G401.6 (cell line): ENCODE measurements around the gene RBM14.
"Not testable (repeated sequence)": the region's sequence is repeated elsewhere in the genome, so short reads cannot be mapped to it uniquely, and the experiment has no call there.

Experiments
- FAIRE-seq: peaks from 2 replicates; lab custom pipeline; 2012; peaks lifted over from hg19 to GRCh38; lab: Jason Lieb, UNC

The RBM14 gene, protein sequence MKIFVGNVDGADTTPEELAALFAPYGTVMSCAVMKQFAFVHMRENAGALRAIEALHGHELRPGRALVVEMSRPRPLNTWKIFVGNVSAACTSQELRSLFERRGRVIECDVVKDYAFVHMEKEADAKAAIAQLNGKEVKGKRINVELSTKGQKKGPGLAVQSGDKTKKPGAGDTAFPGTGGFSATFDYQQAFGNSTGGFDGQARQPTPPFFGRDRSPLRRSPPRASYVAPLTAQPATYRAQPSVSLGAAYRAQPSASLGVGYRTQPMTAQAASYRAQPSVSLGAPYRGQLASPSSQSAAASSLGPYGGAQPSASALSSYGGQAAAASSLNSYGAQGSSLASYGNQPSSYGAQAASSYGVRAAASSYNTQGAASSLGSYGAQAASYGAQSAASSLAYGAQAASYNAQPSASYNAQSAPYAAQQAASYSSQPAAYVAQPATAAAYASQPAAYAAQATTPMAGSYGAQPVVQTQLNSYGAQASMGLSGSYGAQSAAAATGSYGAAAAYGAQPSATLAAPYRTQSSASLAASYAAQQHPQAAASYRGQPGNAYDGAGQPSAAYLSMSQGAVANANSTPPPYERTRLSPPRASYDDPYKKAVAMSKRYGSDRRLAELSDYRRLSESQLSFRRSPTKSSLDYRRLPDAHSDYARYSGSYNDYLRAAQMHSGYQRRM

GRCh38 chr11:66616379-66617154 is at the start of gene RBM14:
Gene RBM14, plus strand, starts transcription at chr11:66616630. Its CDS starts 91 bp downstream, at chr11:66616721.
- peak; percentile 97 for FAIRE-seq

GRCh38 chr11:66567787-66568123 is 48.7 kb upstream of the RBM14 start:
- FAIRE-seq = no peak

- no peak for FAIRE-seq
Measured at GRCh38 chr11:66568124-66568916, 48.1 kb upstream of the RBM14 start, which contains the start of gene CTSF. Gene CTSF, minus strand, starts transcription at chr11:66568606. Its CDS starts 120 bp downstream, at chr11:66568486.

- no peak for FAIRE-seq
Measured at GRCh38 chr11:66569076-66569475, 47.4 kb upstream of the RBM14 start.

GRCh38 chr11:66570079-66570849 is 46.2 kb upstream of the RBM14 start:
- FAIRE-seq = no peak

GRCh38 chr11:66570850-66571180 is 45.6 kb upstream of the RBM14 start:
- no peak for FAIRE-seq

DNA sequence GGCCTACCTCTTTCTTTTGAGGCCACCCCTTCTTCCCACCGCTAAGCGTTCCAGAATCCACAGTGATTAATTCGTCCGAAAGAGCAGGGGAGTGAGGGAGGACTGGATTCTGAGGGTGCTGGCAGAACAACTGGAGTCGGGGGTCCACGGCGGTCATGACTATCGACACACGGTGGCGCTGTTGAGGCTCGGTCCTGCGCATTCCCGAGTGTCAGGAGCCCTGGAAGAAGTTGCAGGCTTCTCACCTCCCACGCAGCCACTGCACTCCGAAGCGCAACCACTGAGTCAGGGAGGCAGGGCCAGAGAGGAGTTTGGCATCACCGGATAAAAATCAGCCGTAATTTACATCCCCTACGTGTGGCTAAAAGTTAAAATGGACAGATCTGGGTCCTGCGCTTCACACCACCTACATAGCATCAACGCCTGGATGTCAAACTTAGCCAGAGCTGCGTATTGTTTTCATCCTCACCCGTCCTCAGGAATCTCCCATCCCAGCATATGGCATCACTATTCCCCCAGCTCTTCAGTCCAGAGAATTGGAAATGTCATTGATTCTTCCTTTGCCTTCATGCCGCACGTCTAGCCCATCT is 37.3 kb upstream of the RBM14 start:
- FAIRE-seq = no peak

GRCh38 chr11:66580803-66581202 is 35.6 kb upstream of the RBM14 start:
- FAIRE-seq = no peak

- FAIRE-seq = no peak
Measured at GRCh38 chr11:66581261-66581660, 35.2 kb upstream of the RBM14 start.

DNA sequence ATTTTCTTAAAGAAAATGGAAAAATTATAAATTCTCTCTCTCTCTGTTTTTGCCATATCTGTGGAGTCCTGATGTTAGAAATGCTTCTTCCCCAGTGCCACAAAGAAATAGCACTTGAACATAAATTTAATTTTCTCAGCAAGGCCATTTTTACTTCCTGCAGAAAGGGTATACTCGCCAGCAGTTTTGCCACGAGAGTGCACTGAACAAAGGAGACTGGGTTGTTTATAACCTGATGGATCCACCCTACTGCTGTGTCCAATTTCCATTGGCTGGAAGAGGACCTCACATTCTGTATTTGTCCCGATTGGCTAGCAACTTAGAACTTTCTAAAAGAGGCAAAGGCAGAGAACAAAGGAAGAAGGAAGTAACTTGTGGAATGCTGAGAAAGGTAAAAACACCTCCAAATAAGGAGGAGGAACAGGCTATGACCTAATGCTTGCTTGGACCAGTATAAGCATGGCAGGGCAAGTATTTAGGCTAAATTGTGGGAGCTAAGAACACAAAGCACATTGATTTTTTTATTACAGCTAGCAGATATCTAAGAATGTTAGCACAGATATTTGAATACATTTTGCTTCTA is 33.8 kb upstream of the RBM14 start:
- FAIRE-seq = not testable (repeated sequence)

- not testable (repeated sequence) for FAIRE-seq
Measured at GRCh38 chr11:66585447-66585846, 31.0 kb upstream of the RBM14 start.

GRCh38 chr11:66586136-66586535 is 30.3 kb upstream of the RBM14 start:
- no peak for FAIRE-seq

GRCh38 chr11:66589315-66589714 is 27.1 kb upstream of the RBM14 start:
- FAIRE-seq = not testable (repeated sequence)

- FAIRE-seq = no peak
Measured at GRCh38 chr11:66589996-66590675, 26.3 kb upstream of the RBM14 start.

GRCh38 chr11:66591175-66591574 is 25.3 kb upstream of the RBM14 start:
- FAIRE-seq = no peak

GRCh38 chr11:66592457-66593302 is 23.8 kb upstream of the RBM14 start, which contains the start of the genes CCDC87 and CCS:
Gene CCDC87, minus strand, starts transcription at chr11:66593063. Its CDS starts 48 bp downstream, at chr11:66593015.
Gene CCS, plus strand, starts transcription at chr11:66593185. Its CDS starts 77 bp downstream, at chr11:66593262.
- FAIRE-seq = peak; percentile 27

GRCh38 chr11:66593303-66593635 is 23.2 kb upstream of the RBM14 start:
- FAIRE-seq = no peak

DNA sequence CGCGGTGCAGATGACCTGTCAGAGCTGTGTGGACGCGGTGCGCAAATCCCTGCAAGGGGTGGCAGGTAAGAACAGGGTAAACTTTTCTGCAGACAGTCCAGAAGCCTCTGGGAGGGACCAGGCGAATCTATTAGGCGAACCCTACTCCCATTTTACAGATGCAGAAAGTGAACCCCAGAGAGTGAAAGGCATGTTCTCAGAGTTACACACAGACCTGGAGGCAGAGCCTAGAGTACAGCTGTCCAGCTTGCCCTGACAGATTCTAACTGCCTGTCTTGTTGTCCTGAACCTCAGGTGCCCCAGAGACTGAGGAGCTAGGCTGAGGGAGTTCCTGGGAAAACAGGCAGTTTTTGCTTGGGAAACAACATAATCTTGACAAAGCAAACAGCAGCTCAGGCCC is 22.8 kb upstream of the RBM14 start:
- no peak for FAIRE-seq
